ENCODE measurements around the gene NAPSA.
"Not testable (repeated sequence)": the region's sequence is repeated elsewhere in the genome, so short reads cannot be mapped to it uniquely, and the experiment has no call there.

NAPSA gene

DNA sequence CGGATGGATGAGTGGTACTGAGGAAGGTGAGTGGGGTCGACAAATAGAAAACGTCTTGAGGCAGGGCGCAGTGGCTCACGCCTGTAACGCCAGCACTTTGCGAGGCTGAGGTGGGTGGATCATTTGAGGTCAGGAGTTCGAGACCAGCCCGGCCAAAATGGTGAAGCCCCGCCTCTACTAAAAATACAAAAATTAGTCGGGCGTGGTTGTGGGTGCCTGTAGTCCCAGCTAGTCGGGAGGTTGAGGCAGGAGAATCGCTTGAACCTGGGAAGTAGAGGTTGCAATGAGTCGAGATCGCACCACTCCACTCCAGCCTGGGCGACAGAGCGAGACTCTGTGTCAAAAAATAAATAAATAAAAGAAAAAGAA, 35.5 kb downstream of the NAPSA start:
- DNase-seq, result not testable (repeated sequence)

DNA sequence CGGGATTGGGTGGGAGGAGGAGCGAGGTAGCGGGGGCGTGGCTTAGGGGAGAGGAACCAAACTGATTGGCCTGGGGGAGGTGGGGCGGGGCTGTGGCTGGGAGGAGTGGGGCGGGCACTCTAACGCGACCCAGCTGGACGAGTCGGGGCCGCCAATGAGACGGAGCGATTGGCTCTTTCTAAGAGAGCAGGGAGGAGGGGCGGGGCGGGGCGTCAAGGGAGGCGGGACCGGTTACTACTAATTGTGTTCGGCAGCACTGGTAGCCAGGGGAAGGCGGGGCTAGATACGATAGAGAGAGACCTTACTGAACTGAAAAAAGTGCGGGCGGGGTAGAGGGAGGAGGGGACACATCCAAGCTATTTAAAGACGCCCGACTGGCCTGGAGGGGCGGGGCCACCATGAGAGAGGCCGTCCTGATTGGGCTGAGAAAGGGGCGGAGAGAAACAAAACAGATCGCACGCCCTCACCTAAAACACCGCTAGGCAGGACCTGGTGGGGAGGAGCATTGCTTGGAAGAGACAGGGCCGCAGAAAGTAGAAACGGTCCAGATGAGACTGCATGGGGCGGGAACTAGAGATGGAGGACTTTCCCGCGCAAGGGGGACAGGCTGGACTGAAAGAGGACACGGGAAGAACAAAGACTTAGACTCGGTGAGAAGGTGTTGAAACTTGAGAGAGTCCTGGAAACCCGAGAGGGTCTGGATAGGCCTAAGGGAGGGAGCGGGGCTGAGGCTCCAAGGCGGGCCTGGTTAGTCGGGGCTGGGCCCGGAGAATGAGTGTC, 36.1 kb downstream of the NAPSA start, which contains the start of gene KCNC3:
TSS of gene KCNC3 (minus strand) at position 232 of the 780 bp plus-strand sequence. CDS start 295 bp downstream, outside the sequence.
- DNase-seq, result peak; percentile 100

DNA sequence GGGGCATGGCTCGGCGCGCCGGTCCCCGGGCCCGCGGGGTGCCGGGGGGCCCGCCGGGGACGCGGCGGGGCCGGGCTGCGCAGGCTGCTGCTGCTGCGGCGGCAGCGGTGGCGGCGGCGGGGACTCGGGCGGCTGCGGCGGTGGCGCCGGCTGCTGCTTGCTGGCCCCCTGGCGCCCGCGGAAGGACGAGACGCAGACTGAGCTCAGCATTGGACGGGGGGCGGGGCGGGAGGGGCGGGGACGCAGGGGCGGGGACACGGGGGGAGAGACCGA, 36.6 kb downstream of the NAPSA start:
- no peak for DNase-seq

GRCh38 chr19:50328224-50328872, 37.1 kb downstream of the NAPSA start:
- DNase-seq, result no peak

DNA sequence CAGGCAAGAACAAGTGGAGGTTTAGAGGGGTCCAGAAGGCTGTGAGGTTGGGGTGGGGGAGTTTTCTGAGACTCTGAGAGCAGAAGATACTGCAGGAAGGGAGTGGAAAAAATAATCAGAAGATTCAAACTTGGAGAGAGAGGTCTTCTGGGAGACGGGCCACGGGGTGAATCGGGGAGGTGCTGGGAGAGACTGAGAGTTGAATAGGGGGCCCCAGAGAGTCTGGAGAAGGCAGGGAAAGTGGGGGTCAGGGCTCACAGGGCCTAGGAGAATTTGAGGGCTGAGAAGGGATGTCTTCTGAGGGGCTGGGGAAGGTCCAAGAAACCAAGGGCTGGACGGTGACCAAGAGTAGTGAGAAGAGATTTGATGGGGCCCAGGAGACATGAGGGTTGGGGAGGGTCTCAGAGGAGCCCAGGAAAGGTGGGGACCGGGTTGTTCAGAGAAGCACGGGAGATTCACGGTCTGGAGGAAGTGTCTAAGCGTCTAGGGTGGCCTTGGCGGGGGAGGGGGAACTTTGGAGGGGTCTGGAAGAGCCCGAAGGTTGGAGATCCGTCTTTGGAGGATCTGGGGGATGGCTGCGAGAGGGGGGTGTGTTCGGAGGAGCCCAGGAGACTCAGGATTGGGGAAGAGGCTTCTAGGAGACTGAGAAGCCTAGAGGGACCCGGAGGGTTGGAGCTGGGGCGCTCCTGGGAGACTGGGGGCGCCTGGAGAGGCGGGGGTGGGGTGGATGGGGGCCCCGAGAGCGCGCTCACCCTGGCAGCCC, 37.8 kb downstream of the NAPSA start:
- DNase-seq, result no peak

DNA sequence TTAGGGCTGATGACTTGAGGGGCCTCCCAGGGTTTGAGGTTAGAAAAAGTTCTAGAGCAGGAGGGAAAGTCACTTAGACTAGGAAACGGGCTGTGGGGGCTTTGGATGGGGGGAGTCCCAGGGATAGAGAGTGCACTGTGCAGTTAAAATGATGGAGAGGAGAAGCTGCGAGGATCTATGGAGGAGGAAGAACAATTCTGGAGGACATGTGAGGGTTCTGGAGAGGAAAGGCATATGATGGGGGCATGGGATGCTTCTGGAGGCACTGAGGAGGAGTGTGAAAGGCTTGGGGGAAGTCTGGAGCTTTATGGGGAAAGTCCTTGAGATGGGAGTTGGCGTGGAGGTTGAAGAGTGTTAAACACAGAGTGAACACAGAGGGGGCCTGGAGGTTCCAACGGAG, 38.4 kb downstream of the NAPSA start:
- no peak for DNase-seq

- DNase-seq, result no peak
These were observed 39.3 kb downstream of the NAPSA start for GRCh38 chr19:50326101-50326664.

GRCh38 chr19:50325310-50326100, 39.9 kb downstream of the NAPSA start:
- peak; percentile 87 for DNase-seq

DNA sequence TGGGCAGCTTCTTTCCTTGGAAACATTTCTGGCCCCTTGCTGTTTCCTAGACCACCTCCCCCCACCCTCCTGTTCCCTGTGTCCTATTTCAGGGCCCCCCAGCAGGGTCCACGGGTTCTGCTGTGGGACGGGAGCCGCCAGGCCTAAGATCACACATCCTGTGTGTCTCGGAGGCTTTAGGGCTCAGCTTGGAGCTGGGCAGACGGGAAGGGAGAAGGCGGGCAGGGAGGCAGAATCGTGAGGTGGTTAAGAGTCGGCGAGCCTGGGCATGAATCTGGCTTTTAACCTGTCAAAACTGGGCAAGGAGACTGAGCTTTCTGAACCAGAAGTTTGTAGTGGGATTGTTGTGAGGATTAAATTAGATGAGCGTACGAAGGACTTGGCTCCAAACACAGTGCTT, 41.1 kb downstream of the NAPSA start:
- DNase-seq, result no peak

DNA sequence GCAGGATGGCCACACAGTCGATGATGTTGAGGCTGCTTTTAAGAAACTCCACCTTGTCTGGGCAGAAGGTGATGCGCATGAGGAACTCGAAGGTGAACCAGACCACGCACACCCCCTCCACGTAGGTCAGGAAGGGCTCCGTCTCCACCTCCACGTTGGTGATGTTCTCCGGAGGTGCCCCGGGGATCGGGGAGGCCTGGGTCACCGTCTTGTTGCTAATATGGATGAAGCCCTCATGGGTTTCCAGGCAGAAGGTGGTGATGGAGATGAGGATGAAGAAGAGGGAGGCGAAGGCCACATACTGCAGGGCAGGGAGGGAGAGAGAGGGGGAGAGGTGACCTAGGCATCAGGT, 41.7 kb downstream of the NAPSA start:
- no peak for DNase-seq

GRCh38 chr19:50322931-50323781, 42.3 kb downstream of the NAPSA start:
- DNase-seq, result no peak

- no peak for DNase-seq
These were observed 43.2 kb downstream of the NAPSA start for GRCh38 chr19:50322234-50322633.

DNA sequence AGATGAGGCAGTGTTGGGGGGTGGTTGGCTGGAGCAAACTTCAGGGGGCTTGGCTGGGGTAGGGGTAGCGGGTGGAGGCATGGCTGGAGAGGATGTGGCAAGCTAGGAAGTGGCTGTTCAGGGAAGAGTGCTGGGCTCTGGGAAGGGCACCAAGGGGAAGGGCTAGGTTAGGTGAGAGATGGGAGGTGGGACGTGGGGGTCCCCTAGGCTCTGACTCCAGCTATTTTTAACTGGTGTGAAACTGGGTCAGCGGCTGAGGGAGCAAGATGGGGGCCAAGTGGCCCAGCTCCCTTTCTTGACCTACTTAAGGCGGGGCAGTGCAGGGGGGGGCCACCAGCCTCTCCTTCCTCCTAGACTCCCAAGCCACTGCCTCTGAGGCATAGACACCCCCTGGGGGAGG, 43.6 kb downstream of the NAPSA start:
- DNase-seq, result no peak

GRCh38 chr19:50320596-50320995, 44.8 kb downstream of the NAPSA start:
- DNase-seq, result no peak

DNA sequence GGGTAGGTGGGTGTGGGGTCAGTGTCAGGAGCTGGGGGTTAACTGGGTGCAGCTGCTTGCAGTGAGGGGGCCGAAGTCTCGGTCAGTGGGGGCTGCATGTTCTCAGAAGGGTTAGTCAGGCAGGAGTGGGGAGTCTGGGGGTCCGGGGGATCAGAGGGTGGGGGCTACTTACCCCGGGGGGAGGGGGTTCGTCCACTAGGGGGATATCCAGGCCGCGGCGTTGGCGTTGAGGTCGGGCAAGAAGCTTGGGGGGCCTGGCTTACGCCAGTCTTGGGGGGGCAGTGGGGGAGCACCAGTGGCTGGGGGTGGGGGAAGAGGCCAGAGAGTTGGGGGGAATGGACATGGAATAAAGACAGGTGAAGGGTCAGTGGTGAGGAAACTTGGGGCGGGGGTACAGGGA, 45.4 kb downstream of the NAPSA start:
- no peak for DNase-seq

GRCh38 chr19:50319156-50319555, 46.3 kb downstream of the NAPSA start:
- no peak for DNase-seq

GRCh38 chr19:50318438-50318837, 47.0 kb downstream of the NAPSA start:
- no peak for DNase-seq

- DNase-seq, result no peak
These were observed 48.3 kb downstream of the NAPSA start for GRCh38 chr19:50317115-50317514.

DNA sequence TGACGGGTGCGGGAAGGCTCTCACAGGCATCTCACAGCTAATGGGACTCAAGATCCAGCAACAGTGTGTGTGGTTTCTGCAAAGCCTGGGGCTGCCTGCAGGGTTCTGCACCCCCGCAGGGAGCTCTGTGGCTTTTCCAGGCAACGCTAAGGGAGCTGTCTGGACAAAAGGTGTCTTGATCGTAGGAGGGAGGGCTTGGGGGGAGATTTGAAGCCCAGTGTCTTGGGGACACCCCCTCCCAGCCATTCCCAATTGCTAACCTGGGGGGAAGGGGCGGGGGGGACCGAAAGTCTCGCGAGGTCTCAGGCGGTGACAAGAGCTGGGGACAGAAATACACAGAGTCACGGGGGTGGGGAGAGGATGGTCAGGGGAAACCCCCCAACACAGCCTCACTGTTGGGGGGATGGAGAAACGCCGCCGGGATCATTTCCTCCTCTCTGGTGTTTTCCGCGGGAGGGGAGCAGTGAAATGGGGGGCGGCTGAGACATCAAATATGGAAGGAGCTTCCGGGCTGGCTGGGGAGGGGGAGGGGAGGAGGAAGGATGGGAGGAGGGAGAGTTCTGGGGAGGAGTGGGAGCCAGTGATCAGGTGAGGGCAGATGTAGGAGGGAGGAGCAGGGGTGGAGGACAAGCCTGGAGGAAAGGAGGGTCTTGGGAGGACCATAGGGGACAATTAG, 49.5 kb downstream of the NAPSA start:
- peak; percentile 56 for DNase-seq

- no peak for DNase-seq
These were observed 50.4 kb downstream of the NAPSA start for GRCh38 chr19:50314724-50315708.

Measured in DMS153 (cell line).